GM04503 (cell line): ENCODE results near the gene GPHN.
A peak's percentile ranks its signal among the peaks of the same experiment; 100 is the strongest.
"Not testable (repeated sequence)": the region's sequence is repeated elsewhere in the genome, so short reads cannot be mapped to it uniquely, and the experiment has no call there.

Source experiments
- DNase-seq: peaks from one replicate; pipeline ENCODE4 v3.0.0-alpha.2; 2012; ENCODE audit warnings: low read depth

The GPHN gene

DNA sequence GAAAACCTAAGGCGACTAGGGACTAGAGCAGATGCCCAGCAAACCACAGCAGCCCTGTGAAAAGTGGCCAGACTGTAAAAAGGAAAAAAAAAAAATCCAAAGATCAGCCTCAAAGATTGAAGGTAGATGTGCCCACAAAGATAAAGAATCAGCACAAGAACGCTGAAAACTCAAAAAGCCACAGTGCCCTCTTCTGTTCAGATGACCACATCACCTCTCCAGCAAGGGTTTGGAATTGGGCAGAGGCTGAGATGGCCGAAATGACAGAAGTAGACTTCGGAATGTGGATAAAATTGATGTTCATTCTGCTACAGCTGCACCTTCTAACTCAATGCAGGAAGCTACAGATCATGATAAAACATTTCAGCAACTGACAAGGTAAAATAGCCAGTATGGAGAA lies 154.4 kb downstream of the GPHN start:
- no peak for DNase-seq

DNA sequence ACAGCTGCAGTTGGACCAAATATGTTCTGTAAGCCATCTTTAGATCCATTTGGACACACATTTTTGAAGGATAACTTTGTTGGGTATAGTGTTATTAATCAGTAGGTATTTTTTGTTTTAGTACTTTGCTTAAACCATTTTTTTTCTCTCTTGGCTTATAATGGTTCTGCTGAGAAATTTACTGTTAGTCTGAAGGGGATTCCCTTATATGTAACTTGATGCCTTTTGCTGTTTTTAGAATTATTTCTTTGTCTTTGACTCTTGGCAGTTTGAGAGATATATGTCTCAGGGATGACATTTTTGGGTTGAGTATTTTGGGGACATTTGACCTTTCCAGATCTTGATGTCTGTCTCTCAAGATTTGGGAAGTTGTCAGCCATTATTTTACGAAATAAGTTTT lies 169.8 kb downstream of the GPHN start:
- DNase-seq, result no peak

DNA sequence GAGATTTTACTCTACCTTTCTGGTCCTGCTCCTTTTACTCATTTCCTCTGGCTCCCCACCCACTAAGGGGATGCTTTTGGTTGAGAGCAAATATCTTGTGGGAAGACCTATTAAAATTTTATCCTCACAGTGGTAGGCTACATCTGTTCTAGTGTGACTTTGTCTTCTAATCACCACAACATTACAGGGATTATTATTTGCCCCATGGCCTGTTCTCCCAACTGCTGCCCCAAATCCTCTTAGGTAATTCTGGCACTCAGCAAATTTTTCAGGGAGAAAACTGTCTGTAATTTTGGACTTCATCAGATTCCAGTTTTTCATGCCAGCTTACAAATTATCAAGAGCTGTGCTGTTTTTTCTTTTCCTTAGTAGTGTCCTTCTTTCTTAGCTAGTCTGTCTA lies 172.3 kb downstream of the GPHN start:
- DNase-seq, result no peak

DNA sequence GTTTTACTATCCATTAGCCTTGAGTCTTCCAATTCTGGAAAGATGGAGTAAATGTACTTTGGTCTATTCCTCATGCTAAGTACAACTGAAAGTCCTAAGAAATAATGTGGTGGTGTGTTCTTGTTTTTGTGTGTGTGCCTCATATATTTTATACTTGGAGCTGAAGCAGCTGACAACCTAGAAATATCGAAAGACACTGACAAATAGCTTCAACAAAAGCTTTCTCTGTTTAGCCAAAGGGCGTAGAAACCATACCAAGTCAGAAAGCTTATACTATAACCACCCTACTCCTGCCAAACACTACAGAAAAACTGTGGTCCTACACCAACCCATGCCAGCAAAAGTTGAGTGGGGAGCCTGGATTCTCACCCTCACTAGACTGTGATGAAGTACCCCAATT lies 188.4 kb downstream of the GPHN start:
- no peak for DNase-seq

DNA sequence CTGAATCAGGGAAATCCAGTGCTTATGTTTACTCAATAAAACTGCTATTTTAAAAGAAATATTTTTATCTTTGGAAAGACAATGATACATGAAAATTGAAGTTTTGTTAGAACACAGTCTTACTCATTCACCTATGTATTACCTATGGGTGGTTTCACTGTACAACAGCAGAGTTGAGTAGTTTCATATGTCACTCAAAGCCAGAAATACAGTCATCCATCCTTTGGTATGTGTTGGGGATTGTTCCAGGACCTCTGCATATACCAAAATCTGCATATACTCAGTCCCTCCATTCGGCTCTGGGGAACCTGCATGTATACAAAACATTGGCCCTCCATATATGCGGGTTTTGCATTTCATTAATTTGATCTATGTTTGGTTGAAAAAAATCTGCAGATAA lies 190.6 kb downstream of the GPHN start:
- no peak for DNase-seq

DNA sequence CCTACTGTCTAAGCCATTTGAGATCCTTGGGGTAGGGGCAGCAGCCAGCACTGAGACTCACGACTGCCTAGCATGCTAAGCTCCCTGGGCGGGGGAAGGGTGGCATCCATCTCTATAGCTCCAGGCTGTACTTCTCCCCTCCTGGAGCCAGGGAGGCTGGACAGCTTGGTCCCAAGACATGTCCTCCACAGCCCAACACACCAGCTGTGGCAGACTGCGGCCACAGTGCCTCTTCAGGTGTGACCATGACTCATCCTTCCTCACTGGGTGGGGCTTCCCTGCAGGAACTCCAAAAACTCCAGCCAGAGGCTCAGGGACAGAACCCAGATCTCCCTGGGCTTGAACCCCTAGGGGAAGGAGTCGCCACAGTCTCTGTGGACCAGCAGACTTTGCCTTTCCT lies 193.9 kb downstream of the GPHN start:
- DNase-seq, result no peak

DNA sequence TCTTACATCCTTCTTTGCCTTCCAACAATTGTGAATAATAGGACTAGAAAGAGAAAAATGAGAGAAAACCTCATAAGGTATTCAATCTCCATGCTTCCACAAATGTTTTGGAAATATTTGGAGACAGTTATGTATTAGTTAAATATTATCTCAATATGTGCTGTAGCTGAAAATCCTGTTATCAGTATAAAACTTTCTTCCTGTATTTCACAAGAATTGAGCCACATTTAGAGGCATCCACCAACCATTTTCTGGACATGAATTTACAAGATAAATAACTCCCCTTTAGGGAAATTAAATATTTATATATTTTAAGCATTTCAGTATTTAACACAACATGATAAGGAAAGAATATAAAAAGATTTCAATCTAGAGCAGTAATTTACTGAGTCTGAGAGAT lies 200.3 kb downstream of the GPHN start:
- DNase-seq, result no peak

DNA sequence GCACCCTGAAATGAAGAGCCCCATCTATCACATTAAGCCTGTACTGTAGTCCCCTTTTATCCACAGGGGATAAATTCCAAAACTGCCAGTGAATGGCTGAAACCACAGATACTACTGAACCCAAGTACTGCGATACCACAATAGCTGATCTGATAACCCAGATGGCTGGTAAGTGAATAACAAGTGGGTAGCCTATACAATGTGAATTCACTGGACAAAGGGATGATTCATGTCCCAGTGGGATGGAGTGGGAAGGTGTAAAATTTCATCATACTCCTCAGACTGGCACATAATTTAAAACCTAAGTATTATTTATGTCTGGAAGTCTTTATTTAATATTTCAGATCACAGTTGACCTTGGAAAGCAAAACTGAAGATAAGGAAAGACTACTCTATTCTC lies 201.3 kb downstream of the GPHN start:
- no peak for DNase-seq

DNA sequence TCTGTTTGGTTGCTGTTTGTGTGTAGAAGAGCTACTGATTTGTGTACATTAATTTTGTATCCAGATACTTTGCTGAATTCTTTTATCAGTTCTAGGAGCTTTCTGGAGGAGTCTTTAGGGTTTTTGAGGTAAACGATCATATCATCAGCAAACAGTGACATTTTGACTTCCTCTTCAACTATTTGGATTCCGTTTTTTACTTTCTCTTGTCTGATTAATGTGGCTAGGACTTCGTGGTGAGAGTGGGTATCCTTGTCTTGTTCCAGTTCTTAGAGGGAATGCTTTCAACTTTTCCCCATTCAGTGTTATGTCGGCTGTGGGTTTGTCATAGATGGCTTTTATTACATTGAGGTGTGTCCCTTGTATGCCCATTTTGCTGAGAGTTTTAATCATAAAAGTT lies 206.3 kb downstream of the GPHN start:
- not testable (repeated sequence) for DNase-seq

DNA sequence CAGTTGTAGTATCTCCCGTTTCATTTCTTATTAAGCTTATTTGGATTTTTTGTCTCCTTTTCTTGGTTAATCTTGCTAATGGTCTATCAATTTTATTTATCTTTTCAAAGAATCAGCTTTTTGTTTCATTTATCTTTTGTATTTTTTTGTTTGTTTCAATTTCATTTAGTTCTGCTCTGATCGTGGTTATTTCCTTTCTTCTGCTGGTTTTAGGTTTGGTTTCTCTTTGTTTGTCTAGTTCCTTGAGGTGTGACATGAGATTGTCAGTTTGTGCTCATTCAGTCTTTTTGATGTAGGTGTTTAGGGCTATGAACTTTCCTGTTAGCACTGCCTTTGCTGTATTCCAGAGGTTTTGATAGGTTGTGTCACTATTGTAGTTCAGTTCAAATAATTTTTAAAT lies 207.4 kb downstream of the GPHN start:
- DNase-seq, result not testable (repeated sequence)

DNA sequence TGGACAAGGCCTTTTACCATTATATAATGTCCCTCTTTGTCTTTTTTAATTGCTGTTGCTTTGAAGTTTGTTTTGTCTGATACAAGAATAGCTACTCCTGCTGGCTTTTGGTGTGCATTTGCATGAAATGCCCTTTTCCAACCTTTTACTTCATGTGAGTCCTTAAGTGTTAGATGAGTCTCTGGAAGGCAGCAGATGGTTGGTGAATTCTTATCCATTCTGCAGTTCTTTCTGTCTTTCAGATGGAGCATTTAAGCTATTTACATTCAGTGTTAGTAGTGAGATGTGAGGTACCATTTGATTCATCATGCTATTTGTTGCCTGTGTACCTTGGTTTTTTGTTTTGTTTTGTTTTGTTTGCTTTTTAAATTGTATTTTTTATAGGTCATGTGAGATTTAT lies 208.3 kb downstream of the GPHN start:
- DNase-seq, result no peak

DNA sequence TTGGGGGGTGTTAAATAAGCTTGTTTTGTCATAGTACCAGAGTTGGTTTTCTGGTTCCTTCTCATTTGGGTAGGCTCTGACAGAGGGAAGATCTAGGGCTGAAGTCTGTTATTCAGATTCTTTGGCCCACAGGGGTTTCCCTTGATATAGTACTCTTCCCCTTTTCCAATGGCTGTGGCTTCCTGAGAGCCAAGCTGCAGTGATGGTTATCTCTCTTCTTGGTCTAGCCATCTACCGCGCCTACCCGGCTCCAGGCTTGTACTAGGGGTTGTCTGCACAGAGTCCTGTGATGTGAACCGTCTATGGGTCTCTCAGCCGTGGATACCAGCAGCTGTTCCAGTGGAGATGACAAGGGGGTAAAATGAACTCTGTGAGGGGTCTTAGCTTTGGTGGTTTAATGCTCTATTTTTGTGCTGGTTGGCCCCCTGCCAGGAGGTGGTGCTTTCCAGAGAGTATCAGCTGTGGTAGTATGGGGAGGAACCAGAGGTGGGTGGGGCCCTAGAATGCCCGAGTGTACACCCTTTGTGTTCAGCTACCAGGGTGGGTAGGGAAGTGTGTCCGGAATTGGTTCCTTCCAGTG lies 209.7 kb downstream of the GPHN start:
- DNase-seq, result no peak

DNA sequence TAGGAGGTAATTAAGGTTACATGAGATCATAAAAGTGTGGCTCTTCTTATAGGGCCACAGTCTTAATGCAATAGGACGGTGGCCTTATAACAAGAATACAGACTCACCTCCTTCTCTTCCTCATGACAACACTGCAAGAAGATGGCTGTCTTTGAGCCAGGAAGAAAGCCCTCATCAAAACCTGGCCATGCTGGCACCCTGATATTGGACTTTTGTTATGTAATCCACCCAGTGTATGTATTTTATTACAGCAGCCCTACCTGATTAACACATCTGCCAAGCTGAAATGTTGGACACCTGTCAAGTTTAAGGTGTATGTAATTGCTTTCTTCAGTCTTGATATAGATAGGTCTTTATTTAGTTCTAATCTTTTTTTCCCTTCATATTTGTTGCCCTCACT lies 217.0 kb downstream of the GPHN start:
- DNase-seq, result no peak

DNA sequence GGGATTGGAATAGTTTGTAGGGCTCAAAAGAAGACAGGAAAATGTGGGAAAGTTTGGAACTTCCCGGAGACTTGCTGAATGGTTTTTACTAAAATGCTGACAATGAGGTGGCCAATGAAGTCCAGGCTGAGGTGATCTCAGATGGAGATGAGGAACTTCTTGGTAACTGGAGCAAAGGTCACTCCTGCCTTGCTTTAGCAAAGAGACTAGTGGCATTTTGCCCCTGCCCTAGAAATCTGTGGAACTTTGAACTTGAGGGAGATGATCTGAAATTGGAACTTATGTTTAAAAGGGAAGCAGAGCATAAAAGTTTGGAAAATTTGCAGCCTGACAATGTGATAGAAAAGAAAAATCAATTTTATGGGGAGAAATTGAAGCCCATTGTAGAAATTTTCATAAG lies 223.4 kb downstream of the GPHN start:
- not testable (repeated sequence) for DNase-seq

DNA sequence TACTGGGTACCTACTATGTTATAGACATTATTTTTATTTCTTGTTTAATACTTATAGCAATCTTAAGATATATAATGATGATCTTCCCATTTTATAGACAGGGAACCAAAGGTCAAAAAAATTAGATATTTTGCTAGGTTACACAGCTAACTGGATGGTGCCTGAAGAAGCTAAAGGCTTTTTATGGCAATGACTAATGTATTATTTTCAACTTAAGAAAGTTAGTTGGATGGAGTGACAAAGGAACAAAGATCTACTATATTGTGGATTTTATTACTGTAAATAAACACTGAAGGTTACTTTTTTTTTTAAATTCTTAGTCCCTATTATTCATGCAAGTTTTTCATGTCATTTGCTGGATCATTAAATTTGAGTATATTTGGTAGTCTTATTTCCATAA lies 227.9 kb downstream of the GPHN start:
- no peak for DNase-seq

DNA sequence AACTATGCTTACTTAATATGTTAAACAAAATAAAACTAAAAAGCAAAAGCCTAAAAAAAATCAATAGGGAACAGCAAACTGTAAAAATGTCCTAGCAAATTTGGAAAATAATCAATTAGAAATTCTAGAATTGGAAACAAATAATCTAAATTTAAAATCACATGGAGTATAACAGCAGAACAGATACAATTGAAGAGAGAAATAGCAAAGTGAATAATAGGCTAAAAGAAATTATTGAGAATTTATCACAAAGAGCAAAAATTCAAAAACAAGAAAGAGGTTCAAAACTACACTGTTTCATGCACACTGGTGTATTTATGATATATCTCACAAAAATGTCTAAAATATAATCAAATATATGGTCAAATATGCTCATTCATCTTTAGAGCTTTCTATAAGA lies 231.9 kb downstream of the GPHN start:
- no peak for DNase-seq

DNA sequence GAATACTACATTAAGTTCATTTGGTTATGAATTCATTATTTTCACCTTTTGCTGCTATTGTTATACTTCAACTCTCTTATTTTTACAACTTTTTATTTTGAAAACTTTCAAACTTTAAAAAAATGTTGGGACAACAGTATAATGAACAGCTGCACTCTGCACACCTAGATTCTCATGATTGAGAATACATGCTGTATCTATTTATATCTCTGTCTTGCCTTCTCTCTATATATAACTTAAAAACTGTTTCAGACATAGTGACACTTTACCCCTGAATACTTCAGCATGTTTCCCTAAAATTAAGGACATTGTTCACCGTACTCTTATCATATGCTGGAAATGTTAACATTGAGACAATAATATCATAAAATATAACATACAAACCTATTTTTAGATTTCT lies 237.1 kb downstream of the GPHN start:
- DNase-seq, result no peak

DNA sequence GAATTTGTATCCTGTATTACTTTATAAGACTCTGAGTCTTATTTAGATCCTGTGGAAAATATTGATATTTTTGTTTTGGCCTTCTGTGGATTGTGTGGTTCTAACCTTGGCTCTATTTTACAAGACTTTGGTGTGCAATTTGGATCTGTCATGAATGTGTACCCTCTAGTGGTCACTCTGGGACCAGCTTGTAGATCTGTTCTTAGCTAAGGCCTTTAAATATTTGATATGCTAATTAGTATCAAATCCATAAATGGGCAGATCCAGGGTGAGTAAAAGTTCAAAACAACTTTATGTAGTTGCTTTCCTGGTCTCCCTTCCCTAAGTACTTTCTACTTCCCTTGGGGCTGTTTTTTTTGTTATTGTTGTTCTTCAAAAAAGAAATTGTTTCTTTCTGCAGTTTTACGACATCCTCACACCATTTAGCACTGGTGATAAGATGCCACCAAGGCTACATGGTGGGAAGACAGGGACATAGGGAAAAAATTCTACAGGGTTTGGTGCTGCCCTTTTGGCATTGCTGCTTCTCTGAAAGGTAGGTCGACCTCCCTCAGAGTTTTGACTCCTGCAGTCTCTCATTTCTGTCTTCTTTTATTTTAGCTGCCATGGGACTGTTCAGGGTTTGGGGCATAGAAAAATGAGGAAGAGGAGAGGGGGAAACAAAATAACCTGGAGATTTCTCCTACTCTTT lies 238.5 kb downstream of the GPHN start:
- peak; percentile 3 for DNase-seq

DNA sequence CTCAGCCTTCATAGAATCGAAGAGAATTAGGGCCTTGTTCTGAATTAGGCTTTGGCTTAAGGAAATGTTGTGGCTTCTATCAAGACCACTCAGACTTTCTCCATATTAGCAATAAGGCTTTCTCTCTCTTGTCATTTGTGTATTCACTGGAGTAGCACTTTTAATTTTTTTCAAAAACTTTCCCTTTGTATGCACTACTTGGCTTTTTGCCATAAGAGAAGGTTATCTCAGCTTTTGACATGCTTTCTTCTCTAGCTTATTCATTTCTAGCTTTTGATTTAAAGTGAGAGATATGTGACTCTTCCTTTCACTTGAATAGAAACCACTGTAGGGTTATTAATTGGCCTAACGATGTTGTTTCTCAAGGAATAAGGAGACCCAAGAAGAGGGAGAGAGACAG lies 244.2 kb downstream of the GPHN start:
- no peak for DNase-seq

DNA sequence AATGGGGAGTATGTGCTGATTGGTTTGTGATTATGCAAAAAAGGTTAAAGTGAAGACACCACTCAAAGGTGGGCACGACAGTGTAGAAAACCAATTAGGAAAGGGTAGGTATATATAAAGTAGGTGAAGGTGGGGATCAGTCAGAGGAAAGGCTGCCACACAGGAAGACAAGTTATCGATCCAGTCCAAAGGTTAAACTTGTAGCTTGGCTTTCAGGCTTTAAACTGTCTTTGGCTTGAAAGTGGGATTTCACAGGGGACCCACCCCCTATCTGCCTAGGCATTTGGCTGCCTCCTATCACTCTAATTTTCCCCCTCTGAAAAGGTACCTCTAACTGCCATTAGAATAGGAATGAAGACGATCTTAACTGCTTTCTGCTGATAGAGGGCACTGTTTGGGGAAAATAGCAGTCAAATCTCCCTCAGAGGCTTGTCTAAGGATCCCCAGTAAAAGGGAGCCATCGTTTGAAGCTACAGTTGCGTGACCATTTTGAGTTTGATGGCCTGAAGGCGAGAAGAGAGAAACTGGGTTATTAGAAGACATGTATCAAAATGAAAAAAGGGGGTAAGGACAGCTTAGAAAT lies 250.2 kb downstream of the GPHN start:
- no peak for DNase-seq

DNA sequence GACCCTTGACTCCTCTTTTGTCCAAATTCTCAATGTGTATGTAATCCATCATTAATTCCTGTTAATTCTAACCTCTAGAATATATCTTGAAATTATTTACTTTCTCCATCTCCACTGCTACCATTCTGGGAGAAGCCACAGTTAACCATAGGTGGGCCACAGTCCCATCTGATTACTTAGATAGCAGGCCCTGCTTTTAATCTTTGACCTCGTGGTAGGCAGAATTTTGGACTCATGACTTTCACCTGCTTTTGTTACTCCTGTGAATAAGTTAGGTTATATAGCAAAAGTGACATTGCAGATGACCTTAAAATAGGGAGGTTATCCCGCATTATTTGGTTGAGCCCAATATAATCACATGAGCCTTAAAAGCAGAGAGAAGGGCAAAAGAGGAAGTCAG lies 264.2 kb downstream of the GPHN start:
- DNase-seq, result no peak

DNA sequence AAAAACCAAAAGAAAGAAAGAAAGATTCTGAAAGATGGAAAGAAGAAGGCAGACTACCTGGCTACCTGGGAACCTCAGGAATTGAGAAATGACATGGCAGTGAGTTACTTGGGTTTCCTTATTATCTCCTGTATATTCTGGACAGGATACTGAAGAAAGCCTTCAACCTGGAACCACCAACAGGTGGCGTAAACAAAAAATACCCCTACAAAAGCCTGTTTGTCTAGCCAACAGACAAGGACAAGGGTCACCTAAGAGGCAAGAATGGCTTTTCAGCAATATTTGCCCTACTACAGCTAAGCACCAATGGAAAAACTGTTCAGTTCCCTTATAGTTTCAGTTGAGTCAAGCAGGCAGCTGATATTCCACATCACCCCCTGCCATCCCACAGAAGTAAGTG lies 274.9 kb downstream of the GPHN start:
- DNase-seq, result no peak

DNA sequence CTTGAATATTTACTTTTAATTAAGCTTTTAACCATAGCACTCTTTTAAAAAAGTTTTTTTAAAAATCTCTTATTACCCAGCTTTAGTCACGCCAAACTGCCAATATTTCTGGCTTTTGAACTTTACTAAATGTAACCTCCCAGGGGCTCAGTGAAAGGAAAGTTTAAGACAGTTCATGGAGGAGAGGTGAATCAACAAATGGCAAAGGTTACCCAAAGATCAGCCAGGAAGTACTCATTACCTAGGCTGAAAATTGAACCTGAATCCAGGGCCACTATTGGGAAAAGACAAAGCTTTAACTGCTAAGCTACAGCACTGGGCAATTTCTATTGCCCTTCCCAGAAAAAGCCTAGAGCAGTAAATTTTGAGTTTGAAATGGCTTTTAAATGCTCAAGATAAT lies 282.2 kb downstream of the GPHN start:
- no peak for DNase-seq

DNA sequence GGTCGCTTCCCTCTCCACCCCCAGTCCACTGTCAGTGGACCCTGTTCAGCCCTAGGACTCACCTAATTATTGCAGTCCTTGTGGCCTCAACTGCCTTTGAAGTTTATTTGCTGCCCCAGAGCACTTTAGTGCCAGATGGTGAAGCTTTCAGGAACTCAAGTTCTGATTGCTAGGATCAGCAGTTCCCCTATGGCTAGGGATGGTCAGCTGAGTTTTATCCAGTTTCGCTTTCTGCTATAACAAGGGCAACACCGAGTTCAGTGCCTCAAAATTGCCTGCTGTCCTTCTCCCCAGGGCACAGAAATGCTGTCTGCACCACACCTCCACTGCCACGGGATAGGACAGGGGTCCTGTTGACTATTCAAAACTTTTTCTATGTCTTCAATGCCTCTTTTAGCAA lies 295.0 kb downstream of the GPHN start:
- no peak for DNase-seq
